LNCAP (cell line): ENCODE data around the gene CACTIN.

Experiments used
- CTCF ChIP-seq: fragments of 450-650 bp; IDR thresholded peaks from 2 replicates; pipeline ENCODE4 v1.5.1; 2017; ENCODE audit warnings: mild to moderate bottlenecking

Gene CACTIN

GRCh38 chr19:3576696-3577443, 49.7 kb downstream of the CACTIN start:
- TF ChIP-seq CTCF, result no peak

GRCh38 chr19:3575949-3576673, 50.5 kb downstream of the CACTIN start:
- no peak for TF ChIP-seq CTCF

GRCh38 chr19:3575260-3575741, 51.3 kb downstream of the CACTIN start:
- no peak for TF ChIP-seq CTCF

DNA sequence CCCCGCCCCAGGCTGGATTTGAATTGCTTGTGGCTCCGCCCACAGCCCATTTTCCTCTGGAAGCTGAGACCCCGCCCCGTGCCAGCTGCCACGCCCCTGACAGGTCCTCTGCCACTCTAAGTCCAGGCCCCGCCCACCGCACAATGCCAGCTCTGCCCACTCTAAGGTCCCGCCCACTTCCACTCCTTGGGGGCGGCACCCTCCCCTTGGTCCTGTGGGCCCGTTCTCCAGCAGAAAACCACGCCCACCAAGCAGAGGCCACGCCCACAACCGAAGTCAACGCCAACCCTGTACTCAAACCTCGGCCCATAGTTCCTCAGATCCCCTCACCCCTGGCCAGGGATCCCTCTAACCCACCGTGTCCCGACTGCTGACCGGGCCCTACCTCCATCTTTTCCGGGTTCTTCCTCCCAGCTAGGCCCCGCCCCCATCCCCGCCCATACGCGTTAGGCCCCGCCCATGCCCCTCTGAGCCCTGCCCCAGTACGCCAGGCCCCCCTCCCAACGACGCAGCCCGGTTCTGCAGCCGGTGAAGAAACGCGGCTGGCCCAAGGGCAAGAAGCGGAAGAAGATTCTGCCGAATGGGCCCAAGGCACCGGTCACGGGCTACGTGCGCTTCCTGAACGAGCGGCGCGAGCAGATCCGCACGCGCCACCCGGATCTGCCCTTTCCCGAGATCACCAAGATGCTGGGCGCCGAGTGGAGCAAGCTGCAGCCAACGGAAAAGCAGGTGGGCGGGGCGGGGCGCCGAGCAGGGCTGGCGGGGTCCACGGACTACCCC, 52.5 kb downstream of the CACTIN start:
- TF ChIP-seq CTCF, result no peak

GRCh38 chr19:3573162-3573857, 53.3 kb downstream of the CACTIN start:
- TF ChIP-seq CTCF, result no peak

- no peak for TF ChIP-seq CTCF
These were observed 53.8 kb downstream of the CACTIN start, which contains the start of gene HMG20B for GRCh38 chr19:3572855-3573161. HMG20B (plus strand) TSS chr19:3572944; CDS start chr19:3573310, 366 bp downstream.
